NCI-H2196 treated with DMSO at 0.1 percent for 48 hours (cell line): ENCODE measurements around the gene HOMER1.
"Not testable (repeated sequence)": the region's sequence is repeated elsewhere in the genome, so short reads cannot be mapped to it uniquely, and the experiment has no call there.

ENCODE experiments used
- DNase-seq: peaks from one replicate; lab custom pipeline; 2025; ENCODE audit not compliant: unreplicated experiment; lab: John Stamatoyannopoulos, UW

Gene HOMER1

GRCh38 chr5:79423296-79423695 is 90.6 kb downstream of the HOMER1 start:
- no peak for DNase-seq

DNA sequence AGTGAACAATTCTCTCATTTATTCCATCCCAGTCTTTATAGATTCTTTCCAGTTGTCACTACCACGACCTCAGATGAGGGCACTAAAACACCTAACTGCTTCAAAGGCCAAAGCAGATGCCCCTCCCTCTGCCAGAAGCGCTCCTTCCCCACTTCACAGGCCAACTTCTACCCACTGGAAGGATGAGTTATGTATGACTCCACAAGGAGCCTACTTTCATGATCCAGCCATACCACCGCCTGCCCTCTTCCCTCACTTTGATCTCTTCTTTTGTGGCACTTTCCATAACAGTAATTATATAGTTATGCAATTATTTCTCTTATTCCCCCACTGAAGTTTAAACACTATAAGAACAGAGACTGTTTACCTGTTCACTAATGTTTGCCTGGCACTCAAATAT is 93.7 kb downstream of the HOMER1 start:
- no peak for DNase-seq

- no peak for DNase-seq
Observed at GRCh38 chr5:79418276-79418675, 95.7 kb downstream of the HOMER1 start.

GRCh38 chr5:79417495-79417894 is 96.4 kb downstream of the HOMER1 start:
- no peak for DNase-seq

GRCh38 chr5:79416499-79416898 is 97.4 kb downstream of the HOMER1 start:
- no peak for DNase-seq

- no peak for DNase-seq
Observed at GRCh38 chr5:79413112-79413511, 100.8 kb downstream of the HOMER1 start.

- DNase-seq, result no peak
Observed at GRCh38 chr5:79408028-79408427, 105.9 kb downstream of the HOMER1 start.

- DNase-seq, result no peak
Observed at GRCh38 chr5:79407591-79407990, 106.3 kb downstream of the HOMER1 start.

DNA sequence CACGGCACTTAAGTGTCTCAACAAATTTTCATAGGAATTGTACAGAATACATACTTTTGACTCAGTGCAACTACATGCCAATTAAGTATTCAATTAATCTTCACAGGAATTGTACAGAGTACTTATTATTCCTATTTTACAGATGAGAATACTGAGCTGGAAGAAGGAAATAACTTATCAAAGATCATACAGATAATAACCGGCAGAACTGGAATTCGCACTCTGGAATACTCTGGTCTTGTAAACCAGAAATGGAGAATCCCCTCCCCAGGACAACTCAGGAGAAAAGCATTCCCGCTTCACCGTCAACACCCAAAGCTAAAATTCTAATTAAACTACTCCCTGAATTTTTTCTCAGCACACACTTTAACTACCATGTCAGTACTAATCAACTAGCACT is 112.7 kb downstream of the HOMER1 start:
- no peak for DNase-seq

DNA sequence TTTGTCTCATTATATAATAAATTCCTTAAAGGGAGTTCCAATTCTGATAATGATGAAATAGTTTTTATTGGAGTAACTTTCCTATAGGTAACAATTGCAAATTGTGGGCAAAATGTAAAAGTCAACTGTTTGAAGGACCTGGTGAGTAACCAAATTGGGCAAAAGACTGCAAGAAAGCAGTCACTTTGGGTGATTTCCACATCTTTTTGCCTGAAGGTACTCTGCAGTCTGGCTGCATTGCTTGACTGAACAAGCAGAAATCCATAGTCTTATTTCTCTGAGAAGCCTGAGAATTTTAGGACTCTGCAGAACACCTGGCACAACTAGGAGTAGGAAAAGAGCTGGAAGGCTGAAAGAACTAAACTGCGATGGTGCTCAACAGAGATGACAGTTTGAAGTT is 114.9 kb downstream of the HOMER1 start:
- DNase-seq, result no peak

- DNase-seq, result no peak
Observed at GRCh38 chr5:79397080-79397479, 116.9 kb downstream of the HOMER1 start.

DNA sequence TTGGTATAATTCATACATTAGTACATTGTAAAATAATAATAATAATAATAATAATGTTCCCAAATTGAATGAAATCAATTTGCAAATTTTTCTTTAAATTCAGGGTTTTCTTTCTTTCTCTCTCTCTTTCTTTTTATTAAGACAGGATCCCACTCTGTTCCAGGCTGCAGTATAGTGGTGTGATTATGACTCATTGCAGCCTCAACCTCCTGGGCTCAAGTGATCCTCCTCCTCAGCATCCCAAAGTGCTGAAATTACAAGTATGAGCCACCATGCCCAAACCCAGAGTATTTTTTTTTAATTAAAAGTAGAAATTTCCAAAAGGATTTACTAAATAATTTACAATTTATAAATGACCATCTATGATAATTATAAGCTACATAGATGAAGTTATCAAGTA is 117.7 kb downstream of the HOMER1 start:
- no peak for DNase-seq

- DNase-seq, result no peak
Observed at GRCh38 chr5:79395296-79395695, 118.6 kb downstream of the HOMER1 start.

DNA sequence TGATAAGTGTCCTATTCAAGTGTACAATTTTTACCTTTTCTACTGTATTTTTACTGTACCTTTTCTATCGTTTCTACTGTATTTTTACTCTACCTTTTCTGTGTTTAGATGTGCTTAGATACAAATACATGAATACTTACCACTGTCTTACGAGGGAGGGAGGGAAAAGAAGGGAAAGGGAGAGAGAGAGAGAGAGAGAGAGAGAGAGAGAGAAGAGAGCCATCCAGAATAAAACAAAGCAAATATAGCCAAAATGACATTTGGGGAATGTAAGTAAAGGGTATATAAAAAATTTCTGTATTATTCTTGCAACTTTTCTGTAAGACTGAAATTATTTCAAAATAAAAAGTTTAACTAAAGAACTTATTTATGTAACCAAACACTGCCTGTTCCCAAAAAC is 121.2 kb downstream of the HOMER1 start:
- DNase-seq, result no peak

DNA sequence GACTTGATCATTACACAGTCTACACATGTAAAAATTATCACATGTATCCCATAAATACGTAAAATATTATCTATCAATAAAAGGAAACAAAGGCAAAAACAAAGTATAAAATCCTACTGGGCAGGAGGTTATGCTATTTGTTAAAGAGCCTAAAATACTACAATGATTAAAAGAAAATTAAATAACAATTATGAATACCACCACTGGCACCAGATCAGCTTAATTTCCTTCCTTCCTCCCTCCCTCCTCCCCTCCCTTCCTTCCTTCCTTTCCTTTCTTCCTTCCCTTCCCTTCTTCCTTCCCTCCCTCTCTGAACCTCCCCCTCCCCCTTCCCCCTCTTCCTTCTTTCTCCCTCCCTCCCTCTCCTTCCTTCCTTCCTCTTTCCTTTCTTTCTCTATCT is 127.3 kb downstream of the HOMER1 start:
- no peak for DNase-seq

DNA sequence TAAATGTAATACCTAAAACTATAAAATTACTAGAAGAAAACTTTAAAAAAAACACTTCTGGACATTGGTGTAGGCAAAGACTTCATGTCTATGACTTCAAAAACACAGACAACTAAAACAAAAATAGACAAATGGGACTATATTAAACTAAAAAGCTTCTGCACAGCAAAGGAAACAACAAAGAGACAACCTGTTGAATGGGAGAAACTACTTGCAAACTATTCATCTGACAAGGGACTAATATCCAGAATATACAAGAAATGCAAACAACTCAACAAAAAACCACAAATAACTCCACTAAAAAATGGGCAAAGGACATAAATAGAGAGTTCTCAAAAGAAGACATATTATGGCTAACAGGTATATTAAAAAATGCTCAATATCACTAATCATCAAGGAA is 128.8 kb downstream of the HOMER1 start:
- not testable (repeated sequence) for DNase-seq

GRCh38 chr5:79378510-79379186 is 135.3 kb downstream of the HOMER1 start:
- DNase-seq, result no peak

GRCh38 chr5:79357398-79357797 is 156.5 kb downstream of the HOMER1 start:
- no peak for DNase-seq

DNA sequence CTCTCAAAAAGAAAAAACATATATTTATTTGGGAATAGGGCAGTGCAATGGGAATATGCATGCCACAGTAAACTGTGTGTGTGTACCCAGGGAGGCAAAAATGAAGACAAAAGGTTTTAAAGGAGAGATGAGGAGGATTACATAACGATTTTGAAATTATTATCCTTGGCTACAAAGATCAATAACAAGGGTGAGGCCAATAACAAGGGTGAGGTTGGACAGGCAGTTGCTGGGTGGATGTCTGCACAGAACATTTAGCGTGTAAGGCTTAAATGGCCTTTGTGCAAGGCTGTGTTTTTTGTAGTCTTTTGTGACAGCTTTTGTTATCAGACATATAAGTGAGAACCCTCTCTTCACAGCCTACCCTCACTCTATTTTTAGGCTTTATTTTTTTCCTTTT is 164.1 kb downstream of the HOMER1 start:
- no peak for DNase-seq

DNA sequence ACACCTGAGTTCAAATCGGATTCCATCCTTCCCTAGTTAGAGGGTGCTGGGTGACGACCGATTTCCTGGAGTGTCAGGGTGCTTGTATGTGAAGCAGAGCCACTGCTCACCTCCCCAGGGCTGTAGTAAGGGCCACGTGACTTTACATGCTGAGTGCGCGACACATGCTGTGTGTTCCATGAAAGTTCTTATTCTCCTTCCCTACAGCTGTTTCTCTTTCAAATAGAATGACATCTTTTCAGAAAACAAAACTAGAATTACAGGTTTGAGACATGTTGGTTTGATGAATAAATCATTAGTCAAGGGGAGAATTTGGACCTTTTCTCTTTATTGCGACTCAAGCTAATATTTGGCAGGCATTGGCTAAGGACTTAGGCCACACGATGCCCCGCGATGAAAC is 164.9 kb downstream of the HOMER1 start:
- DNase-seq, result no peak

GRCh38 chr5:79346420-79346824 is 167.5 kb downstream of the HOMER1 start:
- no peak for DNase-seq

- DNase-seq, result no peak
Observed at GRCh38 chr5:79333852-79334557, 179.9 kb downstream of the HOMER1 start.

DNA sequence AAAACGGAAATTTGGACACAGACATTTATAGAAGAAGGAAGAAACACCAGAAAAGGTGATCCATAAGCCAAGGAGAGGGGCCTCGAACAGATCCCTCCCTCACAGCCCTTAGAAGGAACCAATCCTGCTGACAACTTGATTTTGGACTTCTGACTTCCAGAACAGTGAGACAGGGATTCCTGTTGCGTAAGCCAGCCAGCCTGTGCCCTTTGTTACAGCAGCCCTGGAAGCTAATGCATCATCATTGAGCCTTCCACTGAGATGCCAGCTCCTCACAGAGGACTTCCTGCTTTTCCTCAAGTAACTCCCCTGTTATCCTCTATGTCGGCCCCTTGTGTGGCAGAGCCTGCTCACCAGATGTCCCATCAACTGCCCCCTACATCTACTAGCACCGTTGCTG is 183.9 kb downstream of the HOMER1 start:
- DNase-seq, result no peak
